GM15510 (cell line): ENCODE measurements around the gene COL6A2.

Experiments
- POLR2A ChIP-seq: IDR thresholded peaks from 3 replicates; pipeline ENCODE4 v1.6.1; 2011; ENCODE audit warnings: borderline replicate concordance; ENCODE audit not compliant: insufficient read length; ENCODE audit errors: extremely low read depth

Gene COL6A2

DNA sequence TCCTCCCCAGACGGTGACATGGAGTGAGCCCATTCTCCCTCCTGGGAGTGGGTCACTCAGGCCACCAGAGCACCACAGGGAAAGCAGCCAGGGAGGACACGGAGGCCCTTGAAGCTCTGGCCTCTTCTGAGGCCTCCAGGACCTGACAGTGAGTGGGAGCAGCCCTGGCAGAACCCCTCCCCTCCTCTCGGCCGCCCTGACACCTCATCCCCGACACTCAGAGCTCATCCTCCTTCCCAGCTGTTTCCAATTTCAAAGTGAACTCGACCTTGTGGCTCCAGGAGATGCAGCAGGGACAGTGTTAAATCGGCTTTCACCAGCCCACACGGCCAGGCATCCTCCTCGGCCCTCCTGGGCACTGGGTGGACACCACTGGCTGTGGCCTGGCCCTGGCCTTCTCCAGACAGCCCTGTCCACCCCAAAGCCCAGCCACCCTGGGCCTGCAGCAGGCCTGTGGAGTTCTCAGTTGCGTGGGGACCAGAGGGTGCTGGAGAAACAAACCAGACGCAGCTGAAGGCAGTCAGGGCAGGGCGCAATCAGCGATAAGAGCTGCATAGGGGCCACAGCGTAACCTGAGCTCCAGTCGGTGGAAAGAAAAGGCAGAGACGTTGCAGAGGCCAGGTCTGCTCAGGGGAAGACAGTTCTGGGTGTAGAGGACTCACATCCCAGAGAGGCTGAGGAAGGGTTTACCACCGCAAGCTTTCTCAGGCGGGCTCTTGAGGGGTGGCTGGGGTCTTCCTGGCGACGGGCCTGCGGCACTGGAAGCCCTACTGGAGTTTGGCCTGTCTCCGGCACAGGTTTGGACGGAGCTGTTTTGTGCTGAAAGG is 30.4 kb downstream of the COL6A2 start:
- TF ChIP-seq POLR2A: no peak

DNA sequence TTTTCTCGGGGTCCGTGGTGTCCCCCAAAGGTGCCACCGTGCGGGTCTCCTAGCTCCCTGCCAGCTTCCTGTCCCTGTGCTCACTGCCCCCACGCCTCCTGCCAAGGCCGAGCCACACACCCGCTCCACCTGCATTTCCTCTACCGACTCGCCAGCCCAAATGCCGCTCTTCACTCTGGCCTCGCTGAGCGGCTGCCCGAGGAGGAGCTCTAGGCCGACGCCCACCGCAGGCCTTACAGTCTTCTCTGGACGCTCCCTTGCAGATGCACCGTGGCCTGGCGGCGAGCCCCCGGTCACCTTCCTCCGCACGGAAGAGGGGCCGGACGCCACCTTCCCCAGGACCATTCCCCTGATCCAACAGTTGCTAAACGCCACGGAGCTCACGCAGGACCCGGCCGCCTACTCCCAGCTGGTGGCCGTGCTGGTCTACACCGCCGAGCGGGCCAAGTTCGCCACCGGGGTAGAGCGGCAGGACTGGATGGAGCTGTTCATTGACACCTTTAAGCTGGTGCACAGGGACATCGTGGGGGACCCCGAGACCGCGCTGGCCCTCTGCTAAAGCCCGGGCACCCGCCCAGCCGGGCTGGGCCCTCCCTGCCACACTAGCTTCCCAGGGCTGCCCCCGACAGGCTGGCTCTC is 31.1 kb downstream of the COL6A2 start:
- no peak for TF ChIP-seq POLR2A

DNA sequence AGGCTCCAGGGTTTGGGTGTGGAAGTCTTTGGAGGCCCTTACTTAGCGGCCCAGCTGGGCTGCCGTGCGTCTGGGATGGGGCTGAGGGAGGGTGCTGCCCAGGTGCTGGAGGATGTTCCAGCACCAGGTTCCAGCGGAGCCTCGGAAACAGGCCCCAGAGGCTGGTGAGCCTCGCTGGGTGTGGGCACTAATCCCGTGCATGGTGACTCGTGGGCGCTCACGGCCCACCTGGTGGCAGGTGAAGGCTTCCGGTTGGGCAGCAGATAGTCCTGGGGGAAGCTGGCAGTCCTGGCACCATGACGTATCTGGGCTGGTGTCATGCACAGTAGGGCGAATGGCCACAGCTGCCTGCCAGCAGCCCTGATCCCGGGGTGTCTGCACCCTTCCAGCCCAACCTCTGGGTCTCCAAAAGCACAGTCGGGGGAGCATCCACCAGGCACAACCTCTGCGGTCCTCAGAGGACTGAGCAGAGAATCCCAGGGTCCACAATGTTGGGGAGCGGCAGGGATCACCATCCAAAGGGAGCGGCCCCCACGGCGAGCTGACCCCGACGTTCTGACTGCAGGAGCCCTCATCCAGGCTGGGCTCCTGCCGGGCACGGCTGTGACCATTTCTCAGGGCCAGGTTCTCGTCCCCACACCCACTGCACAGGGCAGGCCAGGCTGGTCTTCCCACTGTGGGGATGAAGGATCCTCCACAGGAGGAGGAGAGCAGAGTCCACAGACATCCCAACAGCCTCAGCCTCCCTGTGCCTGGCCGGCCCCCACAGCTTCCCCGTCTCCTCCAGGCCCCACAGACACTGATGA is 32.1 kb downstream of the COL6A2 start:
- no peak for TF ChIP-seq POLR2A

DNA sequence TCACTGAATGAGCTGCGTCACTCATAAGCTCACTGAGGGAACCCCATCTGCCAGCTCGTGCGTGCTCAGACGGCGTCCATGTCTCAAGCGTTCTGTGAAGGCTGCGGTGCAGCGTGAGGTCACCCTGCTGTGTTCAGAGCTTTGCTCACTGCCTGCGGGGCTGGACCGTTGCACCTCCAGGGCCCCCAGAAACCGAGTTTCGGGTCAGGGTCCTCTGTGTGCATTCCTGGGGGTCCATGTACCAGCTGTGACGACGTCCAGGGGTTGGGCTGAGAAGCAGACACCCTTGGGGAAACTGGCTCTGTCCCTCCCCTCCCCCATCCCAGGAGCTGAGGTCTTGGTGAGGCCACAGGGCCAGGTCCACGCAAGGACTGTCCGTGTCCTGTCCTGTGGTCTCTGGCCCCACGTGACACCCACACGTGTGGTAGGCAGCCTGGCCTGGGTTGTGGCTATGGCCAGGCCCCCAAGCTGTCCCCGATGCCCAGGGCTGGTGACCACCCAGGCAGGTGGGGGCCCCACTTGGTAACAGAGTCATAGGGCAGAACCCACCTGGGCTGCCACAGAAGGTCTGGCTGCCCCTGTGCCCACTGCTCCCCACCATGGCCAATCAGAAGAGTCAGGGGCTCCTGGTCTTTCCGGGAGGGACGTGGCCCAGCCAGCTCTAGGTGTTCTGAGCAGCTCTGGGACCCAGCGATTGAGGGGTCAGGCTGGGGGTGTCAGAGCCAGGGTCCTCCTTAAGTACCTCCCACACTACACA is 33.1 kb downstream of the COL6A2 start:
- TF ChIP-seq POLR2A: no peak

DNA sequence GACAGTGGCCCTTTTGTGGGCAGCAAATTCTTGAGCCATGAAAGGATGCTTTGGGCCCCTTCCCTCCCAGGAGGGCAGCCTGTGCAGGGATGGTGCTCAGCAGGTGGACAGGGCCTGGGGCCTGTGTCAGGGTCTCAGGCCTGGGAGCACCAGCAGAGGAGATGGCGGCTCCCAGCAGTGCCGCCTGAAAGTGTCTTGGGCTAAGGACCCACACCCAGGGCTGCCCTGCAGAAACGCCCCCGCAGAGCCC is 33.6 kb downstream of the COL6A2 start:
- no peak for TF ChIP-seq POLR2A

DNA sequence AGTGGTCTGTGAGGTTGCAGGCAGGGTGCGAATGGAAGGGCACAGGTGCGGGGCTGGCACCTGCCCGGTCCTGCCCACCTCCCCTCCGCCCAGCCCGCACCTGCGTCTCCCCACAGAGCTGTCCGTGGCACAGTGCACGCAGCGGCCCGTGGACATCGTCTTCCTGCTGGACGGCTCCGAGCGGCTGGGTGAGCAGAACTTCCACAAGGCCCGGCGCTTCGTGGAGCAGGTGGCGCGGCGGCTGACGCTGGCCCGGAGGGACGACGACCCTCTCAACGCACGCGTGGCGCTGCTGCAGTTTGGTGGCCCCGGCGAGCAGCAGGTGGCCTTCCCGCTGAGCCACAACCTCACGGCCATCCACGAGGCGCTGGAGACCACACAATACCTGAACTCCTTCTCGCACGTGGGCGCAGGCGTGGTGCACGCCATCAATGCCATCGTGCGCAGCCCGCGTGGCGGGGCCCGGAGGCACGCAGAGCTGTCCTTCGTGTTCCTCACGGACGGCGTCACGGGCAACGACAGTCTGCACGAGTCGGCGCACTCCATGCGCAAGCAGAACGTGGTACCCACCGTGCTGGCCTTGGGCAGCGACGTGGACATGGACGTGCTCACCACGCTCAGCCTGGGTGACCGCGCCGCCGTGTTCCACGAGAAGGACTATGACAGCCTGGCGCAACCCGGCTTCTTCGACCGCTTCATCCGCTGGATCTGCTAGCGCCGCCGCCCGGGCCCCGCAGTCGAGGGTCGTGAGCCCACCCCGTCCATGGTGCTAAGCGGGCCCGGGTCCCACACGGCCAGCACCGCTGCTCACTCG is 34.1 kb downstream of the COL6A2 start:
- no peak for TF ChIP-seq POLR2A

DNA sequence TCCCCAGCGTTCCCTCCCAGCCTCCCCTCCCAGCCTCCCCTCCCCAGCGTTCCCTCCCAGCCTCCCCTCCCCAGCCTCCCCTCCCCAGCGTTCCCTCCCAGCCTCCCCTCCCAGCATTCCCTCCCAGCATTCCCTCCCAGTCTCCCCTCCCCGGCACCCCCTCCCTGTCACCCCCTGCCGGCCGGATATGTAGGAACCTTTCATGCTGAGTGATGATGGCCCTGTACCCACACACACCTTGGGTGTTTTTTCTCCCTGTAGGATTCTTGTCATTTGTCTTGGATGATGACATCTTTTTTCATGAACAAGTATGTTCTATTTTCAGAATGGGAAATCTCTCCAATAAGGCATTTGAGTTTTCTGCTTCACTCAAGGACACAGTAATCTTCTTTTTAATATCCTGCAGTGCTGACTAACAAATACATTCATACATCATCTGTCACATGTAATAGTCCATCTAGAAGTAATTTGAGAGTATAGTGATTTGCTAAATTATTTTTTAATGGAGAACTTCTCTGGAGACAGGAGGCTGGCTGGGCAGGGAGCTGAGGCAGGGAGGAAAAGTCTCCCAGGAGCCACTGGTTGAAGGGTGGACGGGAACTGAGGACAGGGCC is 38.0 kb downstream of the COL6A2 start:
- no peak for TF ChIP-seq POLR2A

DNA sequence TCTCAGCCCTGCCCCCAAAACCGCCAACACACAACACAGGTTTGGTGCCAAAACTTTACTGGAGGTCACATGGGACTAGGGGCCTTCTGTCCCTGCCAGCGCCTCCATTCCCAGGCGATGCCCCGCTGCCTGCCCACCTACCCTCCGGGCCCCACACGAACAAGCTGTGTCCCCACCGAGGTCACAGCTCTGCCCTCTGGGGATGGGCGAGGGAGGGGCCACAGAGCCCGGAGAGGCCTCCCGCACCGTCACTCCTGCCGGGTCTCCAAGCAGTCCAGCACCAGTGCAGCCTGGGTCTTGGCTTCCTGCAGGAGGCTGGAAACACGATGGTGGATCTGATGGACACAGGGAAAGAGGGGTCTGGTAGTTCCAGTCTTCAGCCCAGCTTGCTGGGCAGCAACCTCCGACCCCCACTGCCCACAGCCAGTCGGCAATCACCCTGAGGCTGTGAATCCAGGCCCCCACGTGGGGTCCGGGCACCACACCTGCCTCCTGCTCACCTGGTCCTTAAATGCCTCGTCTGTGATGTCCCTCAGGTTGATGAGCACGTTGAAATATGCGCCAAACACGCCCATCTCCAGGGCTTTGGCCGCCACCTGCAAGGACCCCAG is 38.9 kb downstream of the COL6A2 start:
- no peak for TF ChIP-seq POLR2A

DNA sequence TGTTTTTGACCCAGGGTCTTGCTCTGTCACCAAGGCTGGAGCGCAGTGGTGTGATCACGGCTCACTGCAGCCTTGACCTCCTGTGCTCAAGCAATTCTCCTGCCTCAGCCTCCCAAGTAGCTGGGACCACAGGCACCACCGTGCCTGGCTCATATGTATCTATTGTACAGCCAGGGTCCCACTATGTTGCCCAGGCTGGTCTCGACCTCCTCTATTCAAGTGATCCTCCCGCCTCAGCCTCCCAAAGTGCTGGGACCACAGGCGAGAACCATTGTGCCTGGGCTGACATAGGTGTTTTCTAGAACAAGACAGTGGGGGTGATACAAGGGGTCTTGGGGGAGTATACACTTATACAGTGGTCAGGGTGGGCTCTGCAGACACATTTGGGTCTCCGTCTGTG is 40.0 kb downstream of the COL6A2 start:
- TF ChIP-seq POLR2A: no peak

DNA sequence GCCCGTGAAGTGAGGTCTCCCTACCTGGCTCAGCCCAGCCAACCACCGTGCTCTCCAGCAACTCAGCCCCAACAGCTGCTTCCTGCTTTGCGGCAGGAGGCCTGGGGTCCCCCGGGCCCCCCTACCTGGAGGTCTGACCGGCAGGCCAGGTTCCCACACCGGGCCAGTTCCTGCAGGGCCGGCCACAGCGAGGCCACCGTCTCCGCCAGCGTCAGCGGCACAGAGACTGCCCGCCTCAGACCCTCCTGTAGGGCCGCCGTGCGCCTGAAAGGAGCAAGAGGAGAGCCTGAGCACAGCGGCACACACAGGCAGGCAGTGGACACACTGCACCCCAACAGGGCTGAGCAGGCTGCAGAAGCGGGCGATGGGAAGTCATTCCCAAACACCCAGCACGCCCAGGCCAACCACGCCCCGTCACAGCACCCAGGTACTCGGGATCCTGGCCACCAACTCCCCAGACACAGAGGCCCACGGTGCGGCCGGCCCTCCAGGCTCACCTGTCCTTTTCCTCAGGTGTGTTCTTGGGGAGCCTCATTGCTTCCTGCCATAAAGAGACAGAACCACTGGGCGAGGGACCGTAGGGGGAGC is 40.6 kb downstream of the COL6A2 start:
- no peak for TF ChIP-seq POLR2A

DNA sequence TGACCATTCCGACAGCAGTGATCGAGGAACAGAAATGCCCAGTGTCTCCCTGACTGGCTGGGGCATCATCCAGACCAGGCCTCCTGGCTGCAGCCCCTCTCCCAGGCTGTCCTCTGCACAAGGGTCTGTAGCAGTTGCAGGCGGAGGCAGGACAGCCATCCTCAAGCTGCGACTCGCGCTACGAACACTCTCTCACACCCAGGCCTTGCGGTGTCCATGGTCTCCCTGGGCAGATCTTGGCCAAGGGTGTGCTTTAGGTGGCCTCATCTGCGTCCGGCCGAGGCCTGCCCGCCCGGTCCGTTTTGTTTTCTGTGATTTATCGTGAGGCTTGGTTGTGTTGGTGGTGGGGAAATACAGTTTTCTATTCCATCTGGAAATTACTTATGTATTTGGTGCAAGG is 41.8 kb downstream of the COL6A2 start:
- TF ChIP-seq POLR2A: no peak

DNA sequence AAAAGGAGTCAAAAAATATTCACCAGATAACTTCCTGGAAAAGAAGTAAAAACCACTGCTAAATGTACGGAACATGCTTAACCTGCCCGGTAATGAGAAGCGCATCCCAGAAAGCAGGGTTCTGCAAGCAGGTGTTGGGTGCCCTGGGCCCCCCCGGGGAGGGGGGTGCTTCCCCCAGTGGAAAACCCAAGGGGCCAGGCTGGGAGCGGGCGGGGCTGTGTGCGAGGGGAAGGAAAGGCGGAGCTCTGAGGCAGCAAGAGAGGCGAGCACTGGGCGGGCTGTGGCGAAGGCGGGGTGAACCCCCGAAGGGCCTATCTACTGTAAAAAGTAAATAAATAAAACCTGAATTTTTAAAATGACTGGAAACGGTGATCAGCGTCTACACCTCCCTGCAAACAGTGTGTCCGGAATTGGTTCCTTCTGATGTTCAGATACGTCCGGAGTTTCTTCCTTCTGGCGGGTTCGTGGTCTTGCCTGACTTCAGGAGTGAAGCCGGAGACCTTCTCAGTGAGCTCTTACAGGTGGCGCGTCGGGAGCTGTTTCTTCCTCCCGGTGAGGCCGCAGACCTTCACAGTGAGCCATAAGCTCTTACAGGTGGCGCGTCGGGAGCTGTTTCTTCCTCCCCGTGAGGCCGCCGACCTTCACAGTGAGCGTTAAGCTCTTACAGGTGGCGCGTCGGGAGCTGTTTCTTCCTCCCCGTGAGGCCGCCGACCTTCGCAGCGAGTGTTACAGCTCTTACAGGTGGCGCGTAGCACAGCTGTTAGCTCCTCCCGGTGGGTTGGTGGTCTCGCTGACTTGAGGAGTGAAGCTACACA is 44.1 kb downstream of the COL6A2 start:
- TF ChIP-seq POLR2A: no peak
